HEK293T (cell line): ENCODE results near the gene FTO.

Experiments
- ARNT ChIP-seq: fragments of 450-650 bp; IDR thresholded peaks from 2 replicates; pipeline ENCODE4 v1.6.1; 2017; ENCODE audit warnings: mild to moderate bottlenecking
- BHLHE40 ChIP-seq: fragments of 450-650 bp; IDR thresholded peaks from 2 replicates; pipeline ENCODE4 v1.6.1; 2016; ENCODE audit warnings: mild to moderate bottlenecking, moderate library complexity, borderline replicate concordance
- ELF4 ChIP-seq: fragments of 450-650 bp; IDR thresholded peaks from 2 replicates; pipeline ENCODE4 v1.6.1; 2017; ENCODE audit warnings: antibody characterized with exemption
- FOXA1 ChIP-seq: fragments of 450-650 bp; IDR thresholded peaks from 2 replicates; pipeline ENCODE4 v1.6.1; 2016; ENCODE audit warnings: mild to moderate bottlenecking
- FOXK2 ChIP-seq: fragments of 450-650 bp; IDR thresholded peaks from 2 replicates; pipeline ENCODE4 v1.6.1; 2016; ENCODE audit warnings: mild to moderate bottlenecking
- FOXM1 ChIP-seq: fragments of 450-650 bp; IDR thresholded peaks from 2 replicates; pipeline ENCODE4 v1.6.1; 2017; ENCODE audit warnings: mild to moderate bottlenecking, borderline replicate concordance
- HDGF ChIP-seq: fragments of 450-650 bp; IDR thresholded peaks from 2 replicates; pipeline ENCODE4 v1.6.1; 2017; ENCODE audit warnings: antibody characterized with exemption, borderline replicate concordance
- L3MBTL2 ChIP-seq: fragments of 450-650 bp; conservative IDR thresholded peaks from 2 replicates; pipeline ENCODE4 v1.6.1; 2016; ENCODE audit warnings: mild to moderate bottlenecking
- NFRKB ChIP-seq: fragments of 450-650 bp; IDR thresholded peaks from 2 replicates; pipeline ENCODE4 v1.6.1; 2016; ENCODE audit warnings: mild to moderate bottlenecking, moderate library complexity
- SP1 ChIP-seq: fragments of 450-650 bp; IDR thresholded peaks from 2 replicates; pipeline ENCODE4 v1.6.1; 2017
- SUZ12 ChIP-seq: fragments of 450-650 bp; IDR thresholded peaks from 2 replicates; pipeline ENCODE4 v1.6.1; 2016; ENCODE audit warnings: mild to moderate bottlenecking
- TARDBP ChIP-seq: fragments of 450-650 bp; IDR thresholded peaks from 2 replicates; pipeline ENCODE4 v1.6.1; 2016
- TF ChIP-seq, protein P1 (sequence below): fragments of 450-650 bp; IDR thresholded peaks from 2 replicates; pipeline ENCODE4 v1.6.1; 2016

DNA sequence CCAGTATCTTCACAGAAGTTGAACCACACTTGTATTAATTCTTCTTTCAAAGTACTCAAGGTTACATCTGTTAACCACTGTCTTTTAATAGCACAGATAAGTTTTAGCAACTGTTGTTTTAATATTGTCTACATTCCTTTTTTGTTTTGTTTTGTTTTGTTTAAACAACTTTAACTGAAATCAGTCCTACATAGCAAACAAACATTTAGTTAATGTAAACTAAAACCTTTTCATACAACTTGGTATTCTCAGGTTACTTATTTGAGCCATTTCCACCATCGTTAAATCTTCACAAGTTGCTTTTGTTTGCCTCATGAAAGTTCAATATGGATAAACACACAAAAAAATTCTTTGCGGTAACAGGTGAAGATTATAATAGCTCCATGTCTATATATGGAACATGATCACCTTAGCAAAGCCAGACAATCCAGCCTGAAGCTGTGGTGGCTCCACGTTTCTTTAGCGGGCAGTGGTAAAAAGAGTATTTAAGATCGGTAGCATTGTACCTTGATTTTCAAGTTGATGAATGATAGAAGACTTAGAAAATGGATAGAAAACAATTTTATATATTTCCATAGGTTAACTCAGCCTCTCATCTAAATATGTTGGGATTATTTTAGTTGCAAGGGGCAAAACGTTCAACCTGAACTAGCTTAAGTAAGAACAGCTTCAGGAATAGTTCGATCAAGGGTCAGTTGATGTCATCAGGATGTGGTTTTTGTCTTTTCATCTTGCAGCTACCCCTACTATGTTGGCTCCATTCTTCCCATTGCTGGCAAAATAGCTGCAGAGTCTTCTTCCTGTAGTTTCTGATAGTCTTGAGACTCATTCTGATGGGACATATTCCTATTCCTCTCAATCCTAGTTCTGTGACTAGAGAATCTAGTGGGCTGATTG lies 182.8 kb downstream of the FTO start:
- TF ChIP-seq L3MBTL2 (no peak), BHLHE40 (no peak), SUZ12 (no peak), SP1 (no peak), FOXA1 (no peak), HDGF (no peak), FOXK2 (no peak), ARNT (no peak), ELF4 (no peak), FOXM1 (no peak), TARDBP (no peak), NFRKB (no peak)
- TF ChIP-seq, protein P1, sequence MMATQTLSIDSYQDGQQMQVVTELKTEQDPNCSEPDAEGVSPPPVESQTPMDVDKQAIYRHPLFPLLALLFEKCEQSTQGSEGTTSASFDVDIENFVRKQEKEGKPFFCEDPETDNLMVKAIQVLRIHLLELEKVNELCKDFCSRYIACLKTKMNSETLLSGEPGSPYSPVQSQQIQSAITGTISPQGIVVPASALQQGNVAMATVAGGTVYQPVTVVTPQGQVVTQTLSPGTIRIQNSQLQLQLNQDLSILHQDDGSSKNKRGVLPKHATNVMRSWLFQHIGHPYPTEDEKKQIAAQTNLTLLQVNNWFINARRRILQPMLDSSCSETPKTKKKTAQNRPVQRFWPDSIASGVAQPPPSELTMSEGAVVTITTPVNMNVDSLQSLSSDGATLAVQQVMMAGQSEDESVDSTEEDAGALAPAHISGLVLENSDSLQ: no peak
